Upper lobe of right lung (tissue), 1 donor: ENCODE measurements around the gene CNTN4. TPM values are rescaled to one million over a fixed set of nuclear protein-coding genes. Genes with fewer than 3 reads are reported as not detected.

Experiments
- ATAC-seq: fragments of 200-7000 bp; cut with Tn5 transposase; one replicate; pipeline ENCODE4 v1.9.1; 2020; ENCODE audit warnings: mild to moderate bottlenecking, moderate library complexity
- DNase-seq: peaks from one replicate; pipeline ENCODE4 v3.0.0-alpha.2; 2020
- H3K27ac ChIP-seq: fragments of 200-600 bp; one replicate; pipeline ENCODE4 v1.8.0; 2022
- H3K27me3 ChIP-seq: fragments of 200-600 bp; one replicate; pipeline ENCODE4 v1.8.0; 2022; ENCODE audit warnings: mild to moderate bottlenecking
- H3K36me3 ChIP-seq: fragments of 200-600 bp; one replicate; pipeline ENCODE4 v1.8.0; 2022
- H3K4me1 ChIP-seq: fragments of 200-600 bp; one replicate; pipeline ENCODE4 v1.8.0; 2022
- H3K4me3 ChIP-seq: fragments of 200-600 bp; one replicate; pipeline ENCODE4 v1.8.0; 2022; ENCODE audit warnings: mild to moderate bottlenecking
- H3K9me3 ChIP-seq: fragments of 200-600 bp; one replicate; pipeline ENCODE4 v1.8.0; 2022
- intact Hi-C: fragments of 100-400 bp; cut with DNase I; formaldehyde crosslinking; loops from one replicate; pipeline ENCODE4 v1.11.0; 2022
- total RNA-seq: library from RNA; stranded (reverse); fragmentation: NEBNext Ultra II Directional; extraction: Animal tissue kit (Norgen Biotek cat#: 25700); gene quantifications from one replicate; pipeline ENCODE4 v1.2.1, GENCODE V29; 2021
- TF ChIP-seq, protein P1 (sequence below): fragments of 200-600 bp; IDR thresholded peaks from one replicate; pipeline ENCODE4 v1.8.0; 2022; ENCODE audit warnings: antibody characterized with exemption
- donor health status: DM: no; HTN: yes; CAD: no; lungs with severe emphysema.

CNTN4 gene
- total RNA-seq, 1 donor from 2014 or later = 11.3 TPM

DNA sequence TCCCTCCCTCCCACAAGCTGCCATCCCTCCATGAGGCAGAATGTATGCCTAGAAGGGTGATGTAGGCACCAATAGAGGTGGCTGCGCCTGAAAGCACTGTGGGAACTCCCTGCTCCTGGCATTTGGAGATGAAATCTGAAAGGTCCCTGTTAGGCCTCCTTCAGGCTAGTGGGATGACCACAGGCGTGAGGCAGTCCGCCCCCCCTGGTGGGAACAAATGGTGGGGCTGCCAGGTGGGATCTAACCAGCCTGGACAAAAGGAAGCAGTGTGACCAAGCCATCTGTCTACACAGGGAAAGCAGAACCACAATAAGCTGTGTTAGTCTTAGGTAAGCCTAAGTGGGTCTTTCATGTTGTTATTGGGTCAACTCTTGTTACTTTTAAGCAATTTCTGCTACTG is 986.2 kb downstream of the CNTN4 start:
- Histone ChIP-seq H3K27ac (no peak overlapping the region), H3K4me1 (no peaks in the 10 kb centered on the region), H3K27me3 (no peaks in the 10 kb centered on the region), H3K9me3 (no peaks in the 10 kb centered on the region), H3K36me3 (no peaks in the 10 kb centered on the region), H3K4me3 (no peak overlapping the region)
- no peak for ATAC-seq
- DNase-seq = no peak
- TF ChIP-seq, protein P1, sequence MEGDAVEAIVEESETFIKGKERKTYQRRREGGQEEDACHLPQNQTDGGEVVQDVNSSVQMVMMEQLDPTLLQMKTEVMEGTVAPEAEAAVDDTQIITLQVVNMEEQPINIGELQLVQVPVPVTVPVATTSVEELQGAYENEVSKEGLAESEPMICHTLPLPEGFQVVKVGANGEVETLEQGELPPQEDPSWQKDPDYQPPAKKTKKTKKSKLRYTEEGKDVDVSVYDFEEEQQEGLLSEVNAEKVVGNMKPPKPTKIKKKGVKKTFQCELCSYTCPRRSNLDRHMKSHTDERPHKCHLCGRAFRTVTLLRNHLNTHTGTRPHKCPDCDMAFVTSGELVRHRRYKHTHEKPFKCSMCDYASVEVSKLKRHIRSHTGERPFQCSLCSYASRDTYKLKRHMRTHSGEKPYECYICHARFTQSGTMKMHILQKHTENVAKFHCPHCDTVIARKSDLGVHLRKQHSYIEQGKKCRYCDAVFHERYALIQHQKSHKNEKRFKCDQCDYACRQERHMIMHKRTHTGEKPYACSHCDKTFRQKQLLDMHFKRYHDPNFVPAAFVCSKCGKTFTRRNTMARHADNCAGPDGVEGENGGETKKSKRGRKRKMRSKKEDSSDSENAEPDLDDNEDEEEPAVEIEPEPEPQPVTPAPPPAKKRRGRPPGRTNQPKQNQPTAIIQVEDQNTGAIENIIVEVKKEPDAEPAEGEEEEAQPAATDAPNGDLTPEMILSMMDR = no peak
- intact Hi-C loops = no loop called here

DNA sequence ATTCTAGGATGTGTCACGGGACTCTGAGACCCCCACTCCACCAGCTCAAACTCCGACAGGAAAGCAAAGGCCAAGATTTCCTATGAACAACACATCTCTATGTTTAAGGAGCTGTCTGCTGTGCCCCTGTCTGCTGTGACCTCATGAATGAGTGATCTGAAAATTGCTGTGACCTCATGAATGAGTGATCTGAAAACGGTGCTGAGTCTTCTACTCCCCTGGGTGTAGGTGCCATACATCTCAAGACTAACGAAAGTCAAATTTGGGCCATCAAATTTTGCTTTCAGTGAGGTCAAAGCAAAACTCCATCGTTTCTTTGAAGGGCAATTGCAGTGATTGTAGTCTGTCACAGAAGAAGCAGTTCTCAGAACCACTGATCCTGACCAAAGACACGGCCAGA is 987.1 kb downstream of the CNTN4 start:
- DNase-seq (no peak), ATAC-seq (no peak)
- no peaks in the 10 kb centered on the region for H3K9me3 ChIP-seq
- intact Hi-C loops = no loop called here
- no peak overlapping the region for H3K4me3 ChIP-seq
- no peaks in the 10 kb centered on the region for H3K4me1 ChIP-seq
- H3K27ac ChIP-seq = no peak overlapping the region
- TF ChIP-seq, protein P1 = no peak
- no peaks in the 10 kb centered on the region for H3K36me3 ChIP-seq
- no peaks in the 10 kb centered on the region for H3K27me3 ChIP-seq

DNA sequence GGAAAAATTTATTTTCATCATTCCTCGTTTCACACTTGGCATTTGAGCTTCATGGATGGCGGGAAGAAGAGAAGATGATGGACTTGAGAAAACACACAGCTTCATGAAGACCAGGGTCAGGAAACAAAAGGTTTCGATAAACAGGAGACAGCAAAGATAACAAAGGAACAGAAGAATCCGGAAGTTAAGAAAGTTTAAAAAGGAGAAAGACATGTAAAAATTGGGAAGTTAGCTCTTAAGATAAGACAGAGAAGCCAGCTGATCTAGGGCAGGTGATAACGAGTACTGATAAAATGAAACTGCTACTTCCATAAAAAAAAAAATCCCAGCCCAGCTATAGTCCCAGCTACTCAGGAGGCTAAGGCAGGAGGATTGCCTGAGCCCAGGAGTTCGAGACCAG is 987.6 kb downstream of the CNTN4 start:
- H3K4me1 ChIP-seq = no peaks in the 10 kb centered on the region

DNA sequence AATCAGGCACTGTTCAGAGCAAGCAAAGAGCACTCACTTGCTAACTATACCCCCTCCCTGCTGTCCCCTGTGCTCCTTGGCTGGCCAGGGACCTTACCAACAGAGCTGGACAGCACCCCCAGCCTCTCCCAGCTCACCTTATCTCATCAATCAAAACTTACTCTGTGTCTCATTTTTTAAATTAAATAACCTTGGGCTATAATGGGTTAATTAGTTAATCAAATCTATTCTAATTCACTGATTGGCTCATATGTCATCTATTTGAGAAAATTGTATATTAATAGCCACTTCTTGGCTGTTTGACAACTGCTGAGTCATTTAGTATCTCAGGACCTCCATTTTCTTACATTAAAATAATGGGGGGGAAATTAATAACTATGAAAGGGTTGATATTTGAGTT is 988.6 kb downstream of the CNTN4 start:
- Histone ChIP-seq H3K4me1 (no peaks in the 10 kb centered on the region), H3K27me3 (no peaks in the 10 kb centered on the region), H3K27ac (no peak overlapping the region), H3K36me3 (no peaks in the 10 kb centered on the region), H3K9me3 (no peaks in the 10 kb centered on the region), H3K4me3 (no peak overlapping the region)
- TF ChIP-seq, protein P1 = no peak
- intact Hi-C loops = no loop called here
- DNase-seq = no peak
- no peak for ATAC-seq

More for the DNA sequence above, 987.6 kb downstream of the CNTN4 start:
- no peak for ATAC-seq
- Histone ChIP-seq H3K9me3 (no peaks in the 10 kb centered on the region), H3K27ac (no peak overlapping the region), H3K36me3 (no peaks in the 10 kb centered on the region), H3K4me3 (no peak overlapping the region), H3K27me3 (no peaks in the 10 kb centered on the region)
- no peak for DNase-seq
- TF ChIP-seq, protein P1 = no peak
- intact Hi-C loops = no loop called here

DNA sequence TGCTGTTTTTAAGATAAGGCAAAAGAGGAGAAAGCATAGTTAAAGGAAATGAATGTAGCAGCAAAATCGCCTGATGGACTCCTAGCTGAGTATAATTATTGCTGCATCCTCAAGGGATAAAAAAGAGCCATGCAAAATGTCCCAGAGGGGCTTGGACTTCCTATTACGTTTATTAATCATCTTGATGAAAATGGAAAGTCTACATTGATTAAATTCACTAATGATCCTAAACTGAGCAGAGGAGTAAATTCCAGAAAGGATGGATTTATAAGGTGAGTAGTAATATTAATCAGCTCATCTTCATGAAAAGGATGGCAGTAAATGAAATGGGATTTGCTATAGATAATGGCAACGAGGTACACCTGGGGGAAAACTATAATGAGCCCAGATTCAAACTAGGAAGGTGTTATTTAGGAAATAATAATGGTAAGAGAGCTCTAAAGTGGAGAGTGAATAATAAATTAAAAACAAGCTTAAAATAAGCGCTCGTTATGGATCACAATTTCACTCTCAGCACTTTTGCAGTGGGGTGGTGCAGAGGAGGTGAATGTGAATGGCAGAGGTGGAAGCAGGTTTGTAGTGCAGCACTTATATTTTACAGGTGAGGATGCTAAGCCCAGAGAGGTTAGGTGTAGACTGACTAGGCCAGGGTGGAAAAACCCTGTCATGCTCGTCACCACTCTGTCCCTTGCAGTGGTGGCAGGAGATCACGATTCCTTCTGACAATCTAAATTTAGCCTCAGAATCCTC is 989.2 kb downstream of the CNTN4 start:
- no peak for ATAC-seq
- Histone ChIP-seq H3K27ac (no peak overlapping the region), H3K36me3 (no peaks in the 10 kb centered on the region), H3K9me3 (no peaks in the 10 kb centered on the region), H3K4me3 (no peak overlapping the region), H3K27me3 (no peaks in the 10 kb centered on the region), H3K4me1 (no peaks in the 10 kb centered on the region)
- TF ChIP-seq, protein P1 = no peak
- intact Hi-C loops = no loop called here
- DNase-seq = no peak
